CD4-positive, alpha-beta memory T cell (primary cell): ENCODE measurements around the gene MYO1A. TPM values are rescaled to one million over a fixed set of nuclear protein-coding genes. Genes with fewer than 3 reads are reported as not detected.

Experiments used
- CTCF ChIA-PET: fragments of 350-600 bp; sonication (Branson Sonifier 250); formaldehyde crosslinking; loops from one replicate; lab custom pipeline; 2021; ENCODE audit warnings: inconsistent platforms; ENCODE audit not compliant: partially characterized antibody; lab: Charles Lee
- POLR2A ChIA-PET: fragments of 350-600 bp; sonication (Branson Sonifier 250); formaldehyde crosslinking; loops from one replicate; lab custom pipeline; 2021; ENCODE audit not compliant: partially characterized antibody; lab: Charles Lee
- DNase-seq, 5 donors: peaks; one replicate each; pipeline versions ENCODE4 v3.0.0 to v3.0.0-alpha.2; 2020 to 2022; ENCODE audit warnings: mixed read lengths in 1 of 5
- H3K27ac ChIP-seq: one replicate; pipeline ENCODE4 v1.7.0; 2013; ENCODE audit warnings: low read depth, low read length
- H3K27me3 ChIP-seq: 2 replicates; pipeline ENCODE4 v1.7.0; 2013; ENCODE audit warnings: mild to moderate bottlenecking, low read length, moderate library complexity; ENCODE audit not compliant: insufficient read depth
- H3K36me3 ChIP-seq: 2 replicates; pipeline ENCODE4 v1.7.0; 2013; ENCODE audit warnings: mild to moderate bottlenecking, low read length, moderate library complexity; ENCODE audit not compliant: insufficient read depth
- H3K4me1 ChIP-seq: 2 replicates; pipeline ENCODE4 v1.7.0; 2013; ENCODE audit warnings: mild to moderate bottlenecking, low read length, moderate library complexity; ENCODE audit not compliant: insufficient read depth
- H3K4me3 ChIP-seq, 2 donors: one replicate each; pipeline ENCODE4 v1.7.0; 2013; ENCODE audit warnings: low read length in 2 of 2, mild to moderate bottlenecking in 1 of 2
- H3K9me3 ChIP-seq, 2 donors: one replicate each; pipeline ENCODE4 v1.7.0; 2013; ENCODE audit warnings: low read length in 2 of 2, control low read depth in 1 of 2; ENCODE audit not compliant: control insufficient read depth in 1 of 2
- H3K27ac Mint-ChIP-seq, 7 donors: one replicate each; pipeline ENCODE4 v1.8.0; 2020 to 2021; ENCODE audit warnings: mixed read lengths in 7 of 7, mild to moderate bottlenecking in 6 of 7, inconsistent platforms in 3 of 7, moderate library complexity in 3 of 7
- H3K27me3 Mint-ChIP-seq, 2 donors: one replicate each; pipeline ENCODE4 v1.8.0; 2020 to 2021; ENCODE audit warnings: mixed read lengths in 2 of 2
- H3K36me3 Mint-ChIP-seq, 2 donors: one replicate each; pipeline ENCODE4 v1.8.0; 2020 to 2021; ENCODE audit warnings: mixed read lengths in 2 of 2, inconsistent platforms in 1 of 2, mild to moderate bottlenecking in 1 of 2
- H3K4me1 Mint-ChIP-seq, 4 donors: one replicate each; pipeline ENCODE4 v1.8.0; 2020 to 2021; ENCODE audit warnings: mixed read lengths in 4 of 4, mild to moderate bottlenecking in 1 of 4
- H3K4me3 Mint-ChIP-seq, 8 donors: one replicate each; pipeline ENCODE4 v1.8.0; 2020 to 2021; ENCODE audit warnings: mixed read lengths in 8 of 8, mild to moderate bottlenecking in 7 of 8, moderate library complexity in 6 of 8, inconsistent platforms in 3 of 8
- H3K9me3 Mint-ChIP-seq, 8 donors: one replicate each; pipeline ENCODE4 v1.8.0; 2020 to 2021; ENCODE audit warnings: mixed read lengths in 8 of 8, mild to moderate bottlenecking in 5 of 8, inconsistent platforms in 3 of 8, moderate library complexity in 1 of 8
- intact Hi-C: fragments of 100-400 bp; cut with micrococcal nuclease; formaldehyde crosslinking; loops from one replicate; pipeline ENCODE4 v1.15.1; 2023
- polyA plus RNA-seq, 2 donors: library from polyadenylated mRNA; unstranded; fragments of 300-500 nt; fragmentation: Illumina TruSeq; gene quantifications; one replicate each; pipeline ENCODE4 v1.2.3, GENCODE V29; 2021
- total RNA-seq, 2 experiments: library from RNA; stranded (reverse); gene quantifications; one replicate each; pipeline ENCODE4 v1.2.3, GENCODE V29; 2021

MYO1A gene
- total and polyA plus RNA-seq, 4 experiments from 2014 or later = 1.2 to 3.0 TPM; not detected in 2

- no peak overlapping the region for H3K27ac ChIP-seq
- ChIA-PET POLR2A (no interaction called here), CTCF (interaction anchor here (1.0 to 1.5 kb wide), 4 partner anchors 8 to 237 kb away, joined by 3 to 8 read pairs (median 3); no protein-coding TSS in a partner anchor)
- no peak overlapping the region for H3K4me3 Mint-ChIP-seq
- intact Hi-C loops = no loop called here
- H3K9me3 ChIP-seq = no peaks in the 10 kb centered on the region
- no peaks in the 10 kb centered on the region for H3K9me3 Mint-ChIP-seq
- no peak overlapping the region for H3K27ac Mint-ChIP-seq
- peaks cover 14% of the 10 kb centered on the region for H3K4me1 ChIP-seq
- peaks cover 15 to 26% of the 10 kb centered on the region in 2 donors for H3K36me3 Mint-ChIP-seq
- H3K27me3 ChIP-seq = no peaks in the 10 kb centered on the region
- no peaks in the 10 kb centered on the region for H3K27me3 Mint-ChIP-seq
- peaks cover 11 to 17% (median 13%) of the 10 kb centered on the region in 4 donors for H3K4me1 Mint-ChIP-seq
- H3K4me3 ChIP-seq = no peak overlapping the region
- no peak for DNase-seq
- peaks cover 5% of the 10 kb centered on the region for H3K36me3 ChIP-seq
These were observed 55.6 kb downstream of the MYO1A start for GRCh38 chr12:56994231-56994746.

DNA sequence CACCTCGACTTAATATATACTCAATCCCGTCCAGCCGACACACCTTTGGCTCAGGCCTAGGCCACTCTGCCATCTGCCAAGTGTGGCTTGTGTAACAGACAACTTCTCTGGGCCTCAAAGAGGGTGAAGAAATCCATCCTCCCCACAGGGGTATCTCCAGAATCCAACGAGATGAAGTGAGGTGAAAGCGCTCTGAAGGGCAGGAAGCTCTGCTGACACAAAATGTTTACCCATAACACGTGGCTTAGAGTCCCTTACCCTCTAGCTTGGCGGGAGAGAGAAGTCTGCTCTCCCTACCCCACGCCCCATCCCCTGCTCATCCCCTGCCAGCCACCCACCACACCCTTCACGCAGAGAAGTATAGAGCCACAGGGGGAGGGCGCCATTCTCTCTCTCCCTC lies 56.6 kb downstream of the MYO1A start:
- Mint-ChIP-seq H3K4me1 (peaks cover 3 to 8% (median 7%) of the 10 kb centered on the region in 4 donors), H3K9me3 (no peaks in the 10 kb centered on the region), H3K36me3 (peaks cover 7 to 17% of the 10 kb centered on the region in 2 donors), H3K27me3 (no peaks in the 10 kb centered on the region), H3K27ac (peak overlapping the region in 1 of 7 donors; percentile 62), H3K4me3 (no peak overlapping the region)
- H3K4me1 ChIP-seq = peaks cover 10% of the 10 kb centered on the region
- H3K9me3 ChIP-seq = no peaks in the 10 kb centered on the region
- peaks cover 5% of the 10 kb centered on the region for H3K36me3 ChIP-seq
- no peak overlapping the region for H3K27ac ChIP-seq
- CTCF ChIA-PET = interaction anchor here (1.0 to 1.2 kb wide), 2 partner anchors 9 to 236 kb away, joined by 3 to 8 read pairs; no protein-coding TSS in a partner anchor
- H3K4me3 ChIP-seq = no peak overlapping the region
- POLR2A ChIA-PET = no interaction called here
- no peaks in the 10 kb centered on the region for H3K27me3 ChIP-seq
- intact Hi-C loops = no loop called here
- DNase-seq = no peak

- H3K27me3 ChIP-seq = no peaks in the 10 kb centered on the region
- Mint-ChIP-seq H3K9me3 (no peaks in the 10 kb centered on the region), H3K27ac (peak overlapping the region in 6 of 7 donors; percentile 36 to 81 (median 61)), H3K4me1 (peaks cover 5 to 12% (median 11%) of the 10 kb centered on the region in 4 donors), H3K27me3 (no peaks in the 10 kb centered on the region), H3K36me3 (peaks cover 0 to 8% of the 10 kb centered on the region in 2 donors), H3K4me3 (peak overlapping the region in 1 of 8 donors; percentile 35)
- H3K36me3 ChIP-seq = no peaks in the 10 kb centered on the region
- H3K4me1 ChIP-seq = peaks cover 19% of the 10 kb centered on the region
- ChIA-PET POLR2A (no interaction called here), CTCF (interaction anchor here (1.4 to 2.8 kb wide), 3 partner anchors 10 to 234 kb away, joined by 6 to 11 read pairs (median 9); no protein-coding TSS in a partner anchor)
- no peak overlapping the region for H3K27ac ChIP-seq
- no peaks in the 10 kb centered on the region for H3K9me3 ChIP-seq
- no peak for DNase-seq
- intact Hi-C loops = no loop called here
- no peak overlapping the region for H3K4me3 ChIP-seq
These were observed 58.3 kb downstream of the MYO1A start for GRCh38 chr12:56991319-56992246.

- H3K27me3 Mint-ChIP-seq = no peaks in the 10 kb centered on the region
- H3K27ac Mint-ChIP-seq = peak overlapping the region in 3 of 7 donors; percentile 3 to 36 (median 4)
- H3K4me1 Mint-ChIP-seq = peaks cover 5 to 12% (median 11%) of the 10 kb centered on the region in 4 donors
- no peak overlapping the region for H3K4me3 Mint-ChIP-seq
- H3K9me3 ChIP-seq = no peaks in the 10 kb centered on the region
- peaks cover 0 to under 1% of the 10 kb centered on the region in 2 donors for H3K36me3 Mint-ChIP-seq
- no peak overlapping the region for H3K4me3 ChIP-seq
- intact Hi-C loops = no loop called here
- peaks cover 19% of the 10 kb centered on the region for H3K4me1 ChIP-seq
- no peak overlapping the region for H3K27ac ChIP-seq
- CTCF ChIA-PET = interaction anchor here (1.4 to 2.8 kb wide), 3 partner anchors 11 to 233 kb away, joined by 6 to 11 read pairs (median 9); no protein-coding TSS in a partner anchor
- no peak for DNase-seq
- H3K27me3 ChIP-seq = no peaks in the 10 kb centered on the region
- H3K36me3 ChIP-seq = no peaks in the 10 kb centered on the region
- H3K9me3 Mint-ChIP-seq = no peaks in the 10 kb centered on the region
- POLR2A ChIA-PET = no interaction called here
These were observed 59.1 kb downstream of the MYO1A start for GRCh38 chr12:56990648-56991318.

DNA sequence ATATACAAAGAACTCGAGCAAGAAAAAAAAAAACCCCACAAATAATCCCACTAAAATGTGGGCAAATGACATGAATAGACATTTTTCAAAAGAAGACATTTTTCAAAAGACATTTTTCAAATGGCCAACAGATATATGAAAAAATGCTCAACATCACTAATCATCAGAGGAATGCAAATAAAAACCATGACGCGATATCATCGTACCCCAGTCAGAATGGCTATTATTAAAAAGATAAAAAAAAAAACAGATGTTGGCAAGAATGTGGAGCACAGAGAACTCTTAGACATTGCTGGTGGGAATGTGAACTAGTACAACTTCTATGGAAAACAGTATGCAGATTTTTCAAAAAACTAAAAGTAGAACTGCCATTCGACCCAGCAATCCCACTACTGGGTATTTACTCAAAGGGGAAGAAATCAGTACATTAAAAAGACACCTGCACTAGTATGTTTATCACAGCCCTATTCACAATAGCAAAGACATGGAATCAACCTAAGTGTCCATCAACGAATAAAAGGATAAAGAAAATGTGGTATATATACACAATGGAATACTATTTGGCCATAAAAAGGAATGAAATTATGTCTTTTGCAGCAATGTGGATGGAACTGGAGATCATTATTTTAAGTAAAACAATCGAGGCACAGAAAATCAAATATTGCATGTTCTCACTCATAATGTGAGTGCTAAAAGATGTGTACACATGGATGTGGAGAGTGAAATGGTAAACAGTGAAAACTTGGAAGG lies 59.9 kb downstream of the MYO1A start:
- H3K9me3 Mint-ChIP-seq = no peaks in the 10 kb centered on the region
- intact Hi-C loops = no loop called here
- no peak for DNase-seq
- Histone ChIP-seq H3K27me3 (no peaks in the 10 kb centered on the region), H3K4me1 (peaks cover 19% of the 10 kb centered on the region), H3K9me3 (no peaks in the 10 kb centered on the region), H3K36me3 (no peaks in the 10 kb centered on the region), H3K4me3 (no peak overlapping the region), H3K27ac (no peak overlapping the region)
- no peak overlapping the region for H3K4me3 Mint-ChIP-seq
- ChIA-PET POLR2A (no interaction called here), CTCF (interaction anchor here (1.0 to 4.9 kb wide), 4 partner anchors 11 to 231 kb away, joined by 3 to 102 read pairs (median 31); partner anchors contain the start of gene HSD17B6)
- H3K27ac Mint-ChIP-seq = peak overlapping the region in 4 of 7 donors; percentile 3 to 61 (median 38)
- no peaks in the 10 kb centered on the region for H3K36me3 Mint-ChIP-seq
- H3K27me3 Mint-ChIP-seq = no peaks in the 10 kb centered on the region
- H3K4me1 Mint-ChIP-seq = peaks cover 5 to 12% (median 11%) of the 10 kb centered on the region in 4 donors

DNA sequence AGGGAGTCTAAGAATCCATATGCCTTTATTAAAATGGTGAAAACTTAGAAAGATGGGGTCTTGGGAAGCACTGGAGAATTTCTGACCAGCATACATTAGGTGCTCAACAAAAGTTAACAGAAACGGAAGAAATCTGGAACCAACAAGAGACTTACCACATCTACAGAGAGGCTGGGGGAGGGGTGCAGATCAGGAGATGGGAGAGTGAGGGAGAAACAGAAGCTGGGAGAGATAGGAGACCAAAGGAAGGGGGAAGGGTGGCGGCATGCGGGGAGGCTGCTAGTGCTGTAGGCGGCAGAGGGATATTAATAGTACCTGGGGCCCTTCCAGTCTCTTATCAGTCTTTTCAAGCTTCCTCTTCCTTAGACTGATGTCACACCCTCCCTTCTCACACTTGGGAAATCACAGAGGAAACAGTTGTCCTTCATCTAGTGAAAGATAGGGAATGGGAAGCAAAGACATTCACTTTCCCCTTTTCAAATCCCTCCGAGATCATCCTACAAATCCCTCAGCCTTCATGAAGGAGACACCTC lies 61.7 kb downstream of the MYO1A start:
- no peaks in the 10 kb centered on the region for H3K27me3 ChIP-seq
- ChIA-PET CTCF (interaction anchor here (0.5 to 4.9 kb wide), 17 partner anchors 8 to 475 kb away, joined by 3 to 102 read pairs (median 5); partner anchors contain the start of genes HSD17B6 and PRIM1), POLR2A (no interaction called here)
- intact Hi-C loops = no loop called here
- no peaks in the 10 kb centered on the region for H3K36me3 ChIP-seq
- H3K9me3 ChIP-seq = no peaks in the 10 kb centered on the region
- Mint-ChIP-seq H3K36me3 (no peaks in the 10 kb centered on the region), H3K27ac (peak overlapping the region in 2 of 7 donors; percentile 50 to 57), H3K4me3 (no peak overlapping the region), H3K27me3 (no peaks in the 10 kb centered on the region), H3K4me1 (peaks cover 5 to 12% (median 11%) of the 10 kb centered on the region in 4 donors), H3K9me3 (no peaks in the 10 kb centered on the region)
- no peak overlapping the region for H3K4me3 ChIP-seq
- peaks cover 19% of the 10 kb centered on the region for H3K4me1 ChIP-seq
- H3K27ac ChIP-seq = no peak overlapping the region
- DNase-seq = no peak
